Measurements from ENCODE around the gene ABR. TPM values are rescaled to one million over a fixed set of nuclear protein-coding genes. Genes with fewer than 3 reads are reported as not detected.
"Not testable (repeated sequence)": the region's sequence is repeated elsewhere in the genome, so short reads cannot be mapped to it uniquely, and the experiment has no call there.

ABR gene
- total RNA-seq, 1 experiment from 2014 or later, result 19.0 TPM

GRCh38 chr17:1107083-1107776 lies 72.6 kb downstream of the ABR start:
- DNase-seq (ENCODE audit: extremely low read depth, low read depth), result no peak

- no peak for DNase-seq (ENCODE audit: extremely low read depth, low read depth)
Measured at GRCh38 chr17:1104222-1104621, 75.6 kb downstream of the ABR start.

- no peak for DNase-seq (ENCODE audit: extremely low read depth, low read depth)
Measured at GRCh38 chr17:1100382-1100781, 79.4 kb downstream of the ABR start.

- no peak for DNase-seq (ENCODE audit: extremely low read depth, low read depth)
Measured at GRCh38 chr17:1099242-1099641, 80.5 kb downstream of the ABR start.

- DNase-seq (ENCODE audit: extremely low read depth, low read depth), result not testable (repeated sequence)
Measured at GRCh38 chr17:1097972-1098744, 81.6 kb downstream of the ABR start.

- DNase-seq (ENCODE audit: extremely low read depth, low read depth), result no peak
Measured at GRCh38 chr17:1096215-1096614, 83.6 kb downstream of the ABR start.

GRCh38 chr17:1095853-1096173 lies 84.0 kb downstream of the ABR start:
- no peak for DNase-seq (ENCODE audit: extremely low read depth, low read depth)

GRCh38 chr17:1095090-1095852 lies 84.5 kb downstream of the ABR start:
- DNase-seq (ENCODE audit: extremely low read depth, low read depth), result no peak

GRCh38 chr17:1094591-1094990 lies 85.2 kb downstream of the ABR start:
- DNase-seq (ENCODE audit: extremely low read depth, low read depth), result no peak

GRCh38 chr17:1091900-1092299 lies 87.9 kb downstream of the ABR start:
- DNase-seq (ENCODE audit: extremely low read depth, low read depth), result no peak

GRCh38 chr17:1091190-1091534 lies 88.6 kb downstream of the ABR start:
- DNase-seq (ENCODE audit: extremely low read depth, low read depth), result no peak

- DNase-seq (ENCODE audit: extremely low read depth, low read depth), result no peak
Measured at GRCh38 chr17:1090465-1091189, 89.2 kb downstream of the ABR start.

- no peak for DNase-seq (ENCODE audit: extremely low read depth, low read depth)
Measured at GRCh38 chr17:1089915-1090314, 89.9 kb downstream of the ABR start.

GRCh38 chr17:1087381-1088241 lies 92.2 kb downstream of the ABR start:
- peak; percentile 64 for DNase-seq (ENCODE audit: extremely low read depth, low read depth)

GRCh38 chr17:1083451-1084187 lies 96.2 kb downstream of the ABR start:
- DNase-seq (ENCODE audit: extremely low read depth, low read depth), result no peak

GRCh38 chr17:1082579-1082978 lies 97.2 kb downstream of the ABR start:
- DNase-seq (ENCODE audit: extremely low read depth, low read depth), result no peak

- DNase-seq (ENCODE audit: extremely low read depth, low read depth), result no peak
Measured at GRCh38 chr17:1078831-1079561, 100.8 kb downstream of the ABR start.

GRCh38 chr17:1077986-1078711 lies 101.6 kb downstream of the ABR start:
- no peak for DNase-seq (ENCODE audit: extremely low read depth, low read depth)

All from NCI-H460 (cell line).